Transverse colon (tissue), 3 donors: ENCODE measurements around the gene POLR3C.
A peak's percentile ranks its signal among the peaks of the same experiment; 100 is the strongest.

ENCODE experiments used
- EP300 ChIP-seq: sonication (generic); formaldehyde crosslinking; IDR thresholded peaks from one replicate; pipeline ENCODE4 v1.6.1; 2017; ENCODE audit warnings: antibody characterized with exemption, low read depth
- POLR2A ChIP-seq: fragments of 450-650 bp; IDR thresholded peaks from one replicate; pipeline ENCODE4 v1.6.1; 2016; ENCODE audit warnings: antibody characterized with exemption, mild to moderate bottlenecking, moderate library complexity
- TF ChIP-seq, protein P1 (sequence below), 5 experiments: fragments of 200-600 bp in 3 of 5; fragments of 450-650 bp in 2 of 5; sonication (generic) in 3 of 5; IDR thresholded peaks; 1 replicate in 2 of 5; 2 replicates in 3 of 5; pipeline ENCODE4 v1.5.1; 2016 to 2017; ENCODE audit warnings: antibody characterized with exemption in 5 of 5, inconsistent platforms in 3 of 5, mild to moderate bottlenecking in 2 of 5, moderate library complexity in 1 of 5

DNA sequence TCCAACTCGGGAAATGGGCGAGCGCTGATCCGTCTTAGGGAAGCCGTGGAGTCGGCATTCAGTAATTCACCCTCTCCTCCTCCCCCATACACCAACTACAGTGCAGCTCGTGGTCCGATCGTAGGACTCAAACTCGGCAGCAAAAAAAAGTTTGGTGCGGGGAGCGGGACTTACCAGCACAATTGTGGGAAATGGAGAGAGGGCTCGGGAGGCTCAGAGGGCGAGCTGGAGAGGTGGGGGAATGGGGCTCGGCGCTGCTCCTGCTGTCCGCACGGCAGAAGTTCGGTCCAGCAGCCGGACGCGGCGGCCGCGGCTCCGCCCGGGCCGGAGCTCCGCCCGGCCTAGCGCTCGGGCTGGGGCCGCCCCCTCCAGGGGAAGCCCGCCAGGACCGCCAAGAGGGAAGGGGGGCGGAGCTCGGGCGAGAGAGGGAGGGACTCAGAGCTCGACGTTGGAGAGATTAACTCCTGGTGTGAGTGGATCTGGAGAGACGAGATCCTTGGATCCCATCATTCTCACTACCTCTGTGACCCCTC, 35.6 kb downstream of the POLR3C start:
- TF ChIP-seq, protein P1, sequence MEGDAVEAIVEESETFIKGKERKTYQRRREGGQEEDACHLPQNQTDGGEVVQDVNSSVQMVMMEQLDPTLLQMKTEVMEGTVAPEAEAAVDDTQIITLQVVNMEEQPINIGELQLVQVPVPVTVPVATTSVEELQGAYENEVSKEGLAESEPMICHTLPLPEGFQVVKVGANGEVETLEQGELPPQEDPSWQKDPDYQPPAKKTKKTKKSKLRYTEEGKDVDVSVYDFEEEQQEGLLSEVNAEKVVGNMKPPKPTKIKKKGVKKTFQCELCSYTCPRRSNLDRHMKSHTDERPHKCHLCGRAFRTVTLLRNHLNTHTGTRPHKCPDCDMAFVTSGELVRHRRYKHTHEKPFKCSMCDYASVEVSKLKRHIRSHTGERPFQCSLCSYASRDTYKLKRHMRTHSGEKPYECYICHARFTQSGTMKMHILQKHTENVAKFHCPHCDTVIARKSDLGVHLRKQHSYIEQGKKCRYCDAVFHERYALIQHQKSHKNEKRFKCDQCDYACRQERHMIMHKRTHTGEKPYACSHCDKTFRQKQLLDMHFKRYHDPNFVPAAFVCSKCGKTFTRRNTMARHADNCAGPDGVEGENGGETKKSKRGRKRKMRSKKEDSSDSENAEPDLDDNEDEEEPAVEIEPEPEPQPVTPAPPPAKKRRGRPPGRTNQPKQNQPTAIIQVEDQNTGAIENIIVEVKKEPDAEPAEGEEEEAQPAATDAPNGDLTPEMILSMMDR (IDR thresholded peaks at IDR 0.05): peak in 2 of 5 experiments; percentile 25 to 26
- TF ChIP-seq POLR2A (peak; percentile 61), EP300 (no peak)
